ENCODE measurements around the gene SLC66A3.

The SLC66A3 gene

DNA sequence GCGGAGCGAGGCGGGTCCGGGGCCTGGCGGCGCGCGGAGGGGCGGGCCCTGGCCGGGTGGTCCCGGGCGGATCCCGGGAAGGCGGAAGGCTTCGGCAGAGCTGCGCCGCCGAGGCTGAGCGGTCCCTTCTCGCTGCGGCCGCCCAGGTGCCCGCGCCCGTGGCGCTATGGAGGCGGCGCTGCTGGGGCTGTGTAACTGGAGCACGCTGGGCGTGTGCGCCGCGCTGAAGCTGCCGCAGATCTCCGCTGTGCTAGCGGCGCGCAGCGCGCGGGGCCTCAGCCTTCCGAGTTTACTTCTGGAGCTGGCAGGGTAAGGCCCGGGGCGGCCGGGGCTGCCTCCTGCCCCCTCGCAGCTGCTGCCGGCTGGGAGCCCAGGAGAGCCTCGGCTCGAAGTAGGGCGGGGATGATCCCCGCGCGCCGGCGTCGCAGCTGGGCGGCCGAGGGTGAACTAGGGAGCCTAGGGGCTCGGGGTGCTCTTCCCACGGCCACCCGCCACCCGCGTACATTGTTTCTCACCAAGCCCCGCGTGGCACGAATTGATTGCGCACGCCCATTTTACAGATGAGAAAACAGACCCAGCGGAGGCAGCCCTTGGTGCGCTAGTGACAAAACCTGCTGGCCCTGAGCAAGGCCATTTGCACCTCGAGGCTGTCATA lies at the start of gene SLC66A3:
Gene SLC66A3, plus strand, starts transcription at position 87 of the 655 bp plus-strand sequence. Its CDS starts 80 bp downstream, at position 167.
- peak; percentile 11 for DNase-seq

DNA sequence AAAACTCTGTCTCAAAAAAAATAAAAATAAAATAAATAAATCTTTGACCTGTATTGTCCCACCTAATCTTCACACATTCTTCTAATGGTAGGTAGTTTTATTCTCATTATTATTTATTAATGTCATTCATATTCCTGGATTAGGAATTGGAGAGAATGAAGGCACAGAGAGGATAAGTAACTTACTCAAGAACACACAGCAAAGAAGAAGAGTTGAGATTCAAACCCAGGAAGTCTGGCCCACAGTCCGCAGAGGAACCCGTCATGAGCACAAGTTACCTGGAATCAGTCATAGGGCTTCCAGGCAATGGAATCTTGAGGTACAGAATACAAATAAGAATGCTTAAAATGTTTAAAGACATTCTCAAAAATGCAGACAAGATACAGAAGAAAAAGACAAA lies 46.3 kb upstream of the SLC66A3 start:
- no peak for DNase-seq

DNA sequence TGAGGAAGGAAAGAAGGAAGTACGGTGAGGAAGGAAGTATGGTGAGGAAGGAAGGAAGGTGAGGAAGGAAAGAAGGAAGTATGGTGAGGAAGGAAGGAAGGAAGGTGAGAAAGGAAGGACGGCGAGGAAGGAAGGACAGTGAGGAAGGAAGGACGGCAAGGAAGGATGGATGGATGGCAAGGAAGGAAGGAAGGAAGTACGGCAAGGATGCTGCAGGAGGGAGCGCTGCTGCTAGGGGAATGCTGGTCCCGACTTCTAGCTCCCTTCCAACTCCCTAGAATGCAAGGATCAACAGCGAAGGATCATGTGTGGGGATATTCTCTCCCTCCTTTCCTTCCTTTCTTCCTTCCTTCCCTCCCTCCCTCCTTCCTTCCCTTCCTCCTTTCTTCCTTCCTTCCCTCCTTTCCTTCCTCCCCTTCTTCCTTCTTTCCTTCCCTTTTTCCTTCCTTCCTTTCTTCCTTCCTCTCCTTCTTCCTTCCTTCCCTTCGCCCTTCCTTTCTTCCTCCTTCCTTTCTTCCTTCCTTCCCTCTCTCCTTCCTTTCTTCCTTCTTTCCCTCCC lies 42.3 kb upstream of the SLC66A3 start:
- no peak for DNase-seq

DNA sequence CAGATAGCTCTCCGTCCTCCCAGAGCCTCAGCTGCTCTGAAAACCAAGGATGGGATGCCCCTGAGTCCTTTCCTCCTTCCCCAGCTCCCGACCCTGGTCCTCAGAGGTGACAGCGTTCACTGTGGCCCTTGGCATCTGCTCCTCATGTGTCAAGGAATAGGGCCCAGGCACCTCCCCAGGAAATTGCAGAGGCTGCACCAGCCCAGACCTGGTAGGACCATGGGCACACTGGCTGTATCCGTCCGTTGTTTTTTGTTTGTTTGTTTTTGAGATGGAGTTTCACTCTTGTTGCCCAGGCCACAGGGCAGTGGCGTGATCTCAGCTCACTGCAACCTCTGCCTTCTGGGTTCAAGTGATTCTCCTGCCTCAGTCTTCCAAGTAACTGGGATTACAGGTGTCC lies 37.5 kb upstream of the SLC66A3 start:
- no peak for DNase-seq

DNA sequence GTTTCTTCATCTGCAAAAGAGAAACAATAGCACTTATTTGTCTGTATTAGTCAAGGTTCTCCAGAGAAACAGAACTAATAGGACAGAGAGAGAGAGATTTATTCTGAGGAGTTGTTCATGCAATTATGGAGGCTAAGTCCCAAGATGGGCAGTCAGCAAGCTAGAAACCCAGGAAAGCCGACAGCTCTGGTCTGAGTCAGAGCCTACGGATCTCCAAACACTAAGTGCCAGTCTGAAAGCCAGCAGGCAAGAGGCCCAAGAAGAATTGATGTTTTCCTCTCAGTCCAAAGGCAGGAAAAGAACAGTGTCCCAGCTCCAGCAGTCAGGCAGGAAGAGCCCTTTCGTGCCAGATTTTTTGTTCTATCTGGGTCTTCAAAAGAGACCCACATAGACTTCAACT lies 36.5 kb upstream of the SLC66A3 start:
- no peak for DNase-seq

DNA sequence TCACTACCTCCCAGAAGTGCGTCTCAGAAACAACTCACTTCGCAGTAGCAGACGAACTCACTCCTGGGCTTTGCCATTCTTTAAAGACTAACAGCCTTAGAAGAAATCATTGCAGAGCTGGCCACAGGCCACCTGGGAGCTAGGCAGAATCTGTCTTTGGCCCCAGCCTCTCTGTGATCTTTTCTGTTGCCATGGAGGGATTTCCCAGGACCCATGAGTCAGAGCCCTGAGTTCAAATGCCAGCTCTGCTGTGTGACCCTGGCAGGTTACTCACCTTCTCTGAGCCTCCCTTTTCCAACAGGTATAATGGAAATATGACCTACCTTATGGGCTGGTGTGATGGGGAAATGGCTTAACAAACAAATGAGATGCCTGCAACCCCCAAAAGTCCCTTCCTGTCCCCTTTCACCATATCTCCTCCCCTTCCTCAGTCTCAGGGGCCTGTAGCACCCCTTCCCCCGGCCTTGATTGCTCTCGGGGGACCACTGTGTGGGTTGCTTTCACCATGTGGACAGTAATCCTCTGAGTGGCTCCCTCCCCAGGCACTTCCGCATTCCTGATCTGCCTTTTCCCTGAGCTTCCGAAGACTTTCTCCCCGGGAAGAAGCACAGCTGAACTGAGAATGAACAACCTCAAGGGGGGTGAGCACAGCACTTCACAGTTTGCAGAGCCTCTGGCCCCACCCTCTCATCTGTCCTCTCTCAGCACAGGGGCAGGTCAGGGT lies 34.0 kb upstream of the SLC66A3 start:
- no peak for DNase-seq

GRCh38 chr2:11121823-11122155 lies 33.5 kb upstream of the SLC66A3 start:
- no peak for DNase-seq

DNA sequence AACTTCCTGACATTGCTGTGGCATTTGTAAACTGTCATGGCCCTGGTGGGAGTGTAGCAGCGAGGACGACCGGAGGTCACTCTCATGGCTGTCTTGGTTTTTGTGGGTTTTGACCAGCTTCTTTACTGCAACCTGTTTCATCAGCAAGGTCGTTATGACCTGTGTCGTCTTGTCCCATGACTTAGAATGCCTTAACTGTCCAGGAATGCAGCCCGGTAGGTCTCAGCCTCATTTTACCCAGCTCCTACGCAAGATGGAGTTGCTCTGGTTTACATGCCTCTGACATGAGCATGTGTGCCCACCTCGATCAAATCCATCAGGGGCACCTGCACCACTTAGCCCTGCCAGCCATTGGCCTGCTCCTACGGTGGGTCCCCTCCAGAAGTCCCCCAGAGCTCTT lies 32.9 kb upstream of the SLC66A3 start:
- no peak for DNase-seq

GRCh38 chr2:11123001-11123809 lies 32.1 kb upstream of the SLC66A3 start:
- no peak for DNase-seq

DNA sequence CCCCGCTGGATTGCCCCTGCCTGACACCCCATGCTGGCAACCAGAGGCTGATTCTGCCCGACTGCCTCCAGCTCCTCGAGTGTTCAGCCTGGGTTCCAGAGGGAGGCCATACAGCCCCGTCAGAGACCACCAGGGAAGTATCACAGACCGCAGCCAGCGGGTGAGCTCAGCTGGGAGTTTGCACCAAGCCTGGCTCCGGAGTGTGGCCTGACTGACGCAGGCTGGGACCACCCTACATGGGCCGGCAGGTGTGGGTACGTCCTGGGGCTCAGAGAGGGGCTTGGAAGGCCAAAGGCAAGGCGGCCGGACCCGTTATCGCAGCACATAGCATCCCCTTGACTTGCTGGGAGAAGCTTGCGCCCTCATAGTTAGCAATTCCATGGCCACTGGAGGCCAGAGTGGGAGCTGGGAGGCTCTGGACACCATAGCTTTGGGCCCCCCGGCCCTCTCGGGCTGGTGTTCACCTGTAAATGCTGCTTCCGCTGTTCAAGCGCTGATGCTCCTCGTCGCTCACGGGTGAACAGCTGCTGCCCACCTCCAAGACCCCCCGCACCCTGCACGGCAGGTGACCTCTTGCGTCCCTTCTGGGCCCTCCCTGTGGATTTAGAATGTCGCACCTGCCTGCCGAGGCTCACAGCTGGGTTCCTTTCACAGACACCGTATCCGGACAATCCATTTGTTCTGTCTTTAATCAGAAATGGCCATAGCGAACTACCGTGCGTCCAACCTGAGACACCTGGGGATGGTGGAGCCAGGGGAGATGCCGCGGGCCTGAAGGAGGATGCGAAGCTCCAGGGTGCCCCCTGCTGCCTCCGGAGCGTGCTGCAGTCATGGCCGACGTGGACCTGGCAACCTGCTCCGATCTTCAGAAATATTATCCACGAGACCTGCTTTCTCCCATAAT lies 31.2 kb upstream of the SLC66A3 start:
- DNase-seq: peak; percentile 31

GRCh38 chr2:11124760-11125068 lies 30.6 kb upstream of the SLC66A3 start:
- no peak for DNase-seq

GRCh38 chr2:11127761-11128160 lies 27.5 kb upstream of the SLC66A3 start:
- no peak for DNase-seq

DNA sequence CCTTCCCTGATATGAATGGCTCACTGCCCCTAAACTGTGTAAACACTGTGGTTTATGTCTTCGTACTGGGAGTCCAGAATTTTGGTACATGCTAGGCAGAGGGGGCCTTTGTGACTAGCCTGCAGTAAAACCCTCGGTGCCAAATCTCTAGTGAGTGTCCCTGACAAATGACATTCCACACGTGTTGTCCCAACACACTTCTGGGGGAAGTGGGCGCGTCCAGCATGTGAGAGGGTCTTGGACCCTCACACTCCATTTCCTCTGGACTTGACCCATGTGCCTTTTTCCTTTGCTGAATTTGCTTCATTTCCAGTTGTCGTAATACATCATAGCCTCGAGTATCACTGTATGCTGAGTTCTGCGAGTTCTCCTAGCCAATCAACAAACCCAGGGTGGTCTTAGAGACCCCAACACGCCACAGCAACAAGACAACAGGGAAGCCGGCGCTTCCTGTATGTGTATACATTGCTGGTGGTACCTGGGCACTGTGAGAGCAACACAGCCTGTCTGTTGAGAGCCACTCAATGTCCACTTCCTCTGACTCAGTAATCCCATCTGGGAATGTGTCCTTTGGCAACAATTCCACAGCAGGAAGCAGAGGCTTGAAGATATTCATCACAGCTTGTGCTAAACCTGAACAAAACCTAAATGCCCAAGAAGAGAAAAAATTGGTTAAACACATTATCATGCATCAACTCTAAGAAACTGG lies 26.9 kb upstream of the SLC66A3 start:
- DNase-seq: no peak

GRCh38 chr2:11129598-11130449 lies 25.4 kb upstream of the SLC66A3 start:
- DNase-seq: no peak

- DNase-seq: no peak
Measured at GRCh38 chr2:11131166-11131920, 23.9 kb upstream of the SLC66A3 start.

- DNase-seq: no peak
Measured at GRCh38 chr2:11132036-11132671, 23.1 kb upstream of the SLC66A3 start.

DNA sequence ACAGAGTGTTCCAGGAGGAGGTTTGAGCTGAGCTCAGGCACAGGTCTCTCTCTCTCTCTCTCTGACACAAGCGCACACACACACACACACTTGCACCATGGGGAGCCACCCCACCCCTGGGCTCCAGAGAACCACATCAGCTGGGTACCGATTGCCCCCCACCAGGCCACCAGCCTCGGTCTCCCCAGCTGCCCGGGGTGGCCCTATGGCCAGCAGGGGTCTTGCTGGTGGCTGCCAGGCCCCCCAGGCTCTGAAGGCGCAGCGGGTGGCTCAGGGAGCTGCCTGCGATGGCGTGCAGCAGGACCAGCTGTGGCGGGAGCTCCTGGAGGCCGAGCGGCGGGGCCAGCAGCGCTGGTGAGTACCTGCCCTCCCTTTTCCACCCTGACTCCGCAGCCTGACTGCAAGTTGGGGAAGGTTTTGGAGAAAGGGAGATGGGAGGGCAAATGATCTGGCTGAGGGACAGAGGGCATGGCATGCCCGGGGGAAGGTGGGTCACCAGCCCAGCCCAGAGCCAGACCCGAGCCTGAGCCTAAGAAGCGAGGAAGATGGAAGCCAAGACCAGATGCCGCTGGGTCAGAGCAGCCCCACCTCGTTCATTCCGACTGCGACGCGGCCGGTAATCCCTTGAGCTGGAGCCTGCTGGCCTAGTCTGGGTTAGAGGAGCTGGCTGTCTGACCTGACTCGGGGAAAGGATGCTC lies 21.9 kb upstream of the SLC66A3 start:
- DNase-seq: no peak

DNA sequence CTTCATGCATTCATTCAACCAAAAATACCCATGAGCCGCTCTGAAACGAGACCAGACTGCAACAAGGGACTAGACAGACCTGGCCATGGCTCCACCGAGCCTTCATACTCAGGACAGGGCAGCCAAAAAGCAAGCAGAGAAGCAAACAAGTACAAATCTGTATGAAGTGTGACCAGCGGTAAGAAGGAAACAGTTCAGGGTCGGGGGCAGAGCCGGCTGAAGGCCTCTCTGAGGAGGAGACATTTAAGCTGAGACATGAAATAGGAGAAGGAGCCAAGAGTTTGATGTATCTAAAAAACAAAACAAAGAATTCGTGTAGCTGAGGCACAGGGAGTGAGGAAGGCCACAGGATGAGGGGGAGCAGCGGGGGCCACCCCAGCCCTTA lies 21.3 kb upstream of the SLC66A3 start:
- no peak for DNase-seq

GRCh38 chr2:11134349-11134748 lies 20.9 kb upstream of the SLC66A3 start:
- DNase-seq: no peak
